Vagina (tissue), 2 donors: ENCODE data around the gene TBXAS1.

Experiments
- POLR2A ChIP-seq, 2 donors: fragments of 450-650 bp; IDR thresholded peaks; one replicate each; pipeline ENCODE4 v1.6.1; 2017; ENCODE audit warnings: antibody characterized with exemption in 2 of 2, mild to moderate bottlenecking in 2 of 2, moderate library complexity in 2 of 2
- POLR2AphosphoS5 ChIP-seq, 2 donors: sonication (generic); formaldehyde crosslinking; IDR thresholded peaks; one replicate each; pipeline ENCODE4 v1.9.0; 2017; ENCODE audit warnings: antibody characterized with exemption in 2 of 2, mild to moderate bottlenecking in 2 of 2, low read depth in 1 of 2; ENCODE audit not compliant: insufficient read depth in 1 of 2
- TF ChIP-seq, protein P1 (sequence below), 3 experiments: fragments of 450-650 bp in 2 of 3; fragments of 200-600 bp in 1 of 3; sonication (generic) in 1 of 3; IDR thresholded peaks; one replicate each; pipeline ENCODE4 v1.5.1; 2017 to 2019; ENCODE audit warnings: antibody characterized with exemption in 3 of 3, mild to moderate bottlenecking in 2 of 3, moderate library complexity in 2 of 3

DNA sequence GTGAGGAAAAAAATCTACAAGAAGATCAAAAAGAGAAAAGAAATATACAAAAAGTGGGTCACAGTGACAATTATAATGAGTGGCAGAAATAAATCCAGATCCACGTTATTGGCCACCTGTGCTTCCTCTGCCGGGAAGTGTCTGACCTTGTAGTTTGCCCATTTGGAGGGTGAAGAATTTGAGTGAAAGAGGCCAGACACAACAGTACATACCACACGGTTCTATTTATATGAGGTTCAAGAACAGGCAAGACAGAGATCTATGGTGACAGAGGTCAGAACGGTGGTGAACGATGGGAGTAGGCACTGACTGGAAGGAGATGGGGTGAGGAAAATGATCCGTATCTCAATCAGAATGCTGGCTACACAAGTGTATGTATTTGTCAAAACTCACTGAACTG is 216.6 kb downstream of the TBXAS1 start:
- TF ChIP-seq, protein P1, sequence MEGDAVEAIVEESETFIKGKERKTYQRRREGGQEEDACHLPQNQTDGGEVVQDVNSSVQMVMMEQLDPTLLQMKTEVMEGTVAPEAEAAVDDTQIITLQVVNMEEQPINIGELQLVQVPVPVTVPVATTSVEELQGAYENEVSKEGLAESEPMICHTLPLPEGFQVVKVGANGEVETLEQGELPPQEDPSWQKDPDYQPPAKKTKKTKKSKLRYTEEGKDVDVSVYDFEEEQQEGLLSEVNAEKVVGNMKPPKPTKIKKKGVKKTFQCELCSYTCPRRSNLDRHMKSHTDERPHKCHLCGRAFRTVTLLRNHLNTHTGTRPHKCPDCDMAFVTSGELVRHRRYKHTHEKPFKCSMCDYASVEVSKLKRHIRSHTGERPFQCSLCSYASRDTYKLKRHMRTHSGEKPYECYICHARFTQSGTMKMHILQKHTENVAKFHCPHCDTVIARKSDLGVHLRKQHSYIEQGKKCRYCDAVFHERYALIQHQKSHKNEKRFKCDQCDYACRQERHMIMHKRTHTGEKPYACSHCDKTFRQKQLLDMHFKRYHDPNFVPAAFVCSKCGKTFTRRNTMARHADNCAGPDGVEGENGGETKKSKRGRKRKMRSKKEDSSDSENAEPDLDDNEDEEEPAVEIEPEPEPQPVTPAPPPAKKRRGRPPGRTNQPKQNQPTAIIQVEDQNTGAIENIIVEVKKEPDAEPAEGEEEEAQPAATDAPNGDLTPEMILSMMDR (IDR thresholded peaks at IDR 0.05) = no peak
- TF ChIP-seq POLR2A (IDR thresholded peaks at IDR 0.05) = no peak
- TF ChIP-seq POLR2AphosphoS5 (IDR thresholded peaks at IDR 0.05; ENCODE audit: insufficient read depth in 1 of 2, low read depth in 1 of 2) = no peak
